Measurements from ENCODE around the gene WSCD2. TPM values are rescaled to one million over a fixed set of nuclear protein-coding genes. Genes with fewer than 3 reads are reported as not detected.

WSCD2 gene
- total and polyA plus RNA-seq, 2 of the 4 experiments (the other 2 are of a cell fraction), result not detected

- Histone ChIP-seq H3K4me2 (ENCODE audit: low read depth, low read length) (no peak overlapping the region), H3K9me3 (ENCODE audit: control insufficient read depth, insufficient read depth, low read length) (no peaks in the 10 kb centered on the region), H2BK15ac (ENCODE audit: low read depth, low read length) (no peak overlapping the region), H3K27ac (ENCODE audit: insufficient read depth, low read length) (no peak overlapping the region), H3K9me1 (ENCODE audit: insufficient read depth, low read length) (no peaks in the 10 kb centered on the region), H4K5ac (ENCODE audit: low read depth, low read length) (no peak overlapping the region), H2AFZ (replicated peaks; ENCODE audit: low read length, poor library complexity) (no peak overlapping the region), H4K20me1 (ENCODE audit: insufficient read depth, low read length) (no peaks in the 10 kb centered on the region), H3K27me3 (ENCODE audit: control insufficient read depth, insufficient read depth, low read length) (no peaks in the 10 kb centered on the region), H3K4me3 (ENCODE audit: insufficient read depth, low read depth, low read length) (no peak overlapping the region), H4K91ac (ENCODE audit: insufficient read depth, low read depth, low read length) (no peak overlapping the region), H3K4ac (ENCODE audit: low read depth, low read length) (no peak overlapping the region), H3K18ac (ENCODE audit: low read depth, low read length) (no peak overlapping the region), H4K8ac (ENCODE audit: low read depth in 2 of 2, low read length in 2 of 2) (no peak overlapping the region), H2BK120ac (ENCODE audit: low read depth, low read length) (no peak overlapping the region), H2BK5ac (ENCODE audit: low read depth, low read length, poor library complexity, severe bottlenecking) (no peak overlapping the region), H3K9ac (ENCODE audit: low read depth, low read length) (no peak overlapping the region), H3K4me1 (ENCODE audit: control insufficient read depth, insufficient read depth, low read length) (no peaks in the 10 kb centered on the region), H3K14ac (replicated peaks; ENCODE audit: low read depth, low read length) (no peak overlapping the region), H2BK20ac (ENCODE audit: low read depth, low read length) (no peak overlapping the region), H2AK9ac (replicated peaks; ENCODE audit: low read depth, low read length, poor library complexity) (no peak overlapping the region), H3K23ac (ENCODE audit: low read depth, low read length) (no peak overlapping the region), H3K79me1 (ENCODE audit: low read depth in 1 of 2, low read length in 2 of 2) (no peaks in the 10 kb centered on the region), H2AK5ac (ENCODE audit: low read depth, low read length) (no peak overlapping the region), H3K56ac (ENCODE audit: extremely low read depth, insufficient read depth, low read length) (no peak overlapping the region), H3K36me3 (ENCODE audit: control insufficient read depth, insufficient read depth, low read length) (no peaks in the 10 kb centered on the region)
- ChIA-PET POLR2A (ENCODE audit: unreplicated experiment) (no interaction called here), CTCF (interaction anchor here (0.6 kb wide), 1 partner anchor 11 kb away, joined by 3 read pairs; no protein-coding TSS in a partner anchor)
- dilution Hi-C loops (cut with HindIII; ENCODE audit: low sequenced_read_pairs, unreplicated experiment), result no loop called here
- in situ Hi-C loops (cut with MboI; ENCODE audit: low sequenced_read_pairs), result no loop called here
- intact Hi-C loops (cut with micrococcal nuclease), result no loop called here
- TF ChIP-seq RAD21 (IDR thresholded peaks at IDR 0.05; ENCODE audit: low read length) (no peak), RFX5 (IDR thresholded peaks at IDR 0.05; ENCODE audit: low read depth, low read length) (no peak), CEBPB (IDR thresholded peaks at IDR 0.05; ENCODE audit: low read depth, low read length) (no peak), POLR2A (IDR thresholded peaks at IDR 0.05; ENCODE audit: low read depth, low read length) (no peak), MXI1 (IDR thresholded peaks at IDR 0.05; ENCODE audit: borderline replicate concordance, low read depth, low read length) (no peak), FOS (IDR thresholded peaks at IDR 0.05; ENCODE audit: low read depth, low read length) (no peak), ELK1 (IDR thresholded peaks at IDR 0.05; ENCODE audit: borderline replicate concordance, low read depth, low read length) (no peak), CHD1 (IDR thresholded peaks at IDR 0.05; ENCODE audit: low read depth, low read length) (no peak), MAZ (IDR thresholded peaks at IDR 0.05; ENCODE audit: borderline replicate concordance, low read depth, low read length) (no peak), BHLHE40 (IDR thresholded peaks at IDR 0.05; ENCODE audit: low read depth, low read length) (no peak), MAFK (IDR thresholded peaks at IDR 0.05; ENCODE audit: low read depth, low read length) (no peak)
- TF ChIP-seq, protein P1, sequence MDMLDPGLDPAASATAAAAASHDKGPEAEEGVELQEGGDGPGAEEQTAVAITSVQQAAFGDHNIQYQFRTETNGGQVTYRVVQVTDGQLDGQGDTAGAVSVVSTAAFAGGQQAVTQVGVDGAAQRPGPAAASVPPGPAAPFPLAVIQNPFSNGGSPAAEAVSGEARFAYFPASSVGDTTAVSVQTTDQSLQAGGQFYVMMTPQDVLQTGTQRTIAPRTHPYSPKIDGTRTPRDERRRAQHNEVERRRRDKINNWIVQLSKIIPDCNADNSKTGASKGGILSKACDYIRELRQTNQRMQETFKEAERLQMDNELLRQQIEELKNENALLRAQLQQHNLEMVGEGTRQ (IDR thresholded peaks at IDR 0.05; ENCODE audit: low read depth, low read length), result no peak
- TF ChIP-seq, protein P2, sequence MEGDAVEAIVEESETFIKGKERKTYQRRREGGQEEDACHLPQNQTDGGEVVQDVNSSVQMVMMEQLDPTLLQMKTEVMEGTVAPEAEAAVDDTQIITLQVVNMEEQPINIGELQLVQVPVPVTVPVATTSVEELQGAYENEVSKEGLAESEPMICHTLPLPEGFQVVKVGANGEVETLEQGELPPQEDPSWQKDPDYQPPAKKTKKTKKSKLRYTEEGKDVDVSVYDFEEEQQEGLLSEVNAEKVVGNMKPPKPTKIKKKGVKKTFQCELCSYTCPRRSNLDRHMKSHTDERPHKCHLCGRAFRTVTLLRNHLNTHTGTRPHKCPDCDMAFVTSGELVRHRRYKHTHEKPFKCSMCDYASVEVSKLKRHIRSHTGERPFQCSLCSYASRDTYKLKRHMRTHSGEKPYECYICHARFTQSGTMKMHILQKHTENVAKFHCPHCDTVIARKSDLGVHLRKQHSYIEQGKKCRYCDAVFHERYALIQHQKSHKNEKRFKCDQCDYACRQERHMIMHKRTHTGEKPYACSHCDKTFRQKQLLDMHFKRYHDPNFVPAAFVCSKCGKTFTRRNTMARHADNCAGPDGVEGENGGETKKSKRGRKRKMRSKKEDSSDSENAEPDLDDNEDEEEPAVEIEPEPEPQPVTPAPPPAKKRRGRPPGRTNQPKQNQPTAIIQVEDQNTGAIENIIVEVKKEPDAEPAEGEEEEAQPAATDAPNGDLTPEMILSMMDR (conservative IDR thresholded peaks at IDR 0.05; ENCODE audit: low read depth, low read length), result no peak
- no TSS peak for BruUV-seq (replicated peaks)
- 45% methylated on average over 1 of the region's 1 CpG; no CpG with 5 or more reads in 1 of the 2 experiments for WGBS, 2 experiments (ENCODE audit: extremely low coverage in 2 of 2, insufficient read length in 1 of 2)
- DNase-seq (no peak), ATAC-seq (ENCODE audit: low read depth) (no peak)
These were observed 107.3 kb downstream of the WSCD2 start for GRCh38 chr12:108236366-108236765.

Measured in IMR-90 (cell line).